Psoas muscle (tissue), 8 donors: ENCODE measurements around the gene SLC41A3. TPM values are rescaled to one million over a fixed set of nuclear protein-coding genes. Genes with fewer than 3 reads are reported as not detected.
A peak's percentile ranks its signal among the peaks of the same experiment; 100 is the strongest.

Experiments
- ATAC-seq, 4 donors: fragments of 200-7000 bp; cut with Tn5 transposase; one replicate each; pipeline ENCODE4 v1.9.1; 2020; ENCODE audit warnings: moderate library complexity in 3 of 4, mild to moderate bottlenecking in 2 of 4
- DNase-seq, 2 donors: peaks; one replicate each; pipeline ENCODE4 v3.0.0-alpha.2; 2020
- H3K27ac ChIP-seq: fragments of 200-600 bp; one replicate; pipeline ENCODE4 v1.8.0; 2022
- H3K27me3 ChIP-seq, 3 donors: fragments of 200-600 bp in 1 of 3; one replicate each; pipeline versions ENCODE4 v1.6.1 to v1.8.0; 2013 to 2022; ENCODE audit warnings: low read length in 2 of 3, mild to moderate bottlenecking in 2 of 3, moderate library complexity in 1 of 3; ENCODE audit not compliant: insufficient read depth in 3 of 3
- H3K36me3 ChIP-seq, 2 donors: fragments of 200-600 bp in 1 of 2; one replicate each; pipeline versions ENCODE4 v1.6.1 to v1.8.0; 2013 to 2022; ENCODE audit warnings: low read depth in 1 of 2, mild to moderate bottlenecking in 1 of 2, moderate library complexity in 1 of 2; ENCODE audit not compliant: insufficient read depth in 1 of 2
- H3K4me1 ChIP-seq: fragments of 200-600 bp; one replicate; pipeline ENCODE4 v1.8.0; 2022
- H3K4me3 ChIP-seq: fragments of 200-600 bp; one replicate; pipeline ENCODE4 v1.8.0; 2022; ENCODE audit warnings: mild to moderate bottlenecking
- H3K9me3 ChIP-seq: fragments of 200-600 bp; one replicate; pipeline ENCODE4 v1.8.0; 2022
- whole genome bisulfite sequencing, 3 donors: extraction: QIAGEN DNeasy Blood & Tissue Kit; methylation state at CpG; one replicate each; pipeline versions ENCODE4 v1.1.6 to v1.1.7; 2013; 5-methylcytosine and 5-hydroxymethylcytosine counted together
- intact Hi-C, 2 donors: fragments of 100-400 bp; cut with DNase I; formaldehyde crosslinking; loops; one replicate each; pipeline versions ENCODE4 v1.11.0 to v1.14.2; 2022
- polyA plus RNA-seq, 3 donors: library from polyadenylated mRNA; stranded (reverse); fragments of 200-250 nt; gene quantifications; one replicate each; pipeline ENCODE4 v1.2.3, GENCODE V29; 2013
- total RNA-seq, 4 donors: library from RNA; stranded (reverse); fragmentation: NEBNext Ultra II Directional in 2 of 4; extraction: Animal tissue kit (Norgen Biotek cat#: 25700) in 2 of 4; gene quantifications; one replicate each; pipeline versions ENCODE4 v1.2.1 to v1.2.4, GENCODE V29; 2021 to 2023
- TF ChIP-seq, protein P1 (sequence below): fragments of 200-600 bp; IDR thresholded peaks from one replicate; pipeline ENCODE4 v1.8.0; 2022; ENCODE audit warnings: antibody characterized with exemption
- donor health status: healthy with polysubstance abuse.
- donor health status: DM: no; HTN: no; CAD: no; lungs with moderate emphysema.
- donor health status: Bipolar disorder and iron deficiency.
- donor health status: healthy.
- donor health status: DM: yes; HTN: yes; CAD: no.
- donor health status: DM: no; HTN: no; CAD: no.
- donor health status: DM: no; HTN: no; CAD: no.
- donor health status: DM: yes; HTN: yes; CAD: no.

The SLC41A3 gene
- total and polyA plus RNA-seq, 7 donors, result 28.7 to 58.9 (median 37.5) TPM

DNA sequence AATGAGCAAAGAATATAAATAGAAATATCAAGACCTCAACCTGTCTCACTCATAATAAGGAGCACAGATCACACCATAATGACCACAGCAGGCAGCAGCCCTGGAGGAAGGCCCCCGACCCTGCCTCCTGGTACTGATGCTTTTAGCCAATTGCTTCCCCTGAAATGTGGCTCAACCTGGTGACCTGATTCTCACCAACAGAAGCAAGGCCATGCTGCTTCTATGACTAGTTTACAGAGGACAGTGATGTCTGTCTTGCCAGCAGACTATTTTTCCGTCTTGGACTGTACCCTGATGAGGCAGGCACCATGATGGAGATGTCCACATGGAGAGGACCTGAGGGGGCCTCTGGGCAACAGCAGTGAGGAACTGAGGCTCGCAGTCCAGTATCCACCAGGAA is 18.0 kb downstream of the SLC41A3 start:
- peaks cover 14% of the 10 kb centered on the region for H3K4me1 ChIP-seq
- intact Hi-C loops, result no loop called here
- no peak for ATAC-seq
- WGBS, 3 donors, result 92 to 98% (median 95%) methylated on average over 3 of the region's 3 CpGs
- no peak overlapping the region for H3K27ac ChIP-seq
- no peak overlapping the region for H3K4me3 ChIP-seq
- DNase-seq, result no peak
- TF ChIP-seq, protein P1, sequence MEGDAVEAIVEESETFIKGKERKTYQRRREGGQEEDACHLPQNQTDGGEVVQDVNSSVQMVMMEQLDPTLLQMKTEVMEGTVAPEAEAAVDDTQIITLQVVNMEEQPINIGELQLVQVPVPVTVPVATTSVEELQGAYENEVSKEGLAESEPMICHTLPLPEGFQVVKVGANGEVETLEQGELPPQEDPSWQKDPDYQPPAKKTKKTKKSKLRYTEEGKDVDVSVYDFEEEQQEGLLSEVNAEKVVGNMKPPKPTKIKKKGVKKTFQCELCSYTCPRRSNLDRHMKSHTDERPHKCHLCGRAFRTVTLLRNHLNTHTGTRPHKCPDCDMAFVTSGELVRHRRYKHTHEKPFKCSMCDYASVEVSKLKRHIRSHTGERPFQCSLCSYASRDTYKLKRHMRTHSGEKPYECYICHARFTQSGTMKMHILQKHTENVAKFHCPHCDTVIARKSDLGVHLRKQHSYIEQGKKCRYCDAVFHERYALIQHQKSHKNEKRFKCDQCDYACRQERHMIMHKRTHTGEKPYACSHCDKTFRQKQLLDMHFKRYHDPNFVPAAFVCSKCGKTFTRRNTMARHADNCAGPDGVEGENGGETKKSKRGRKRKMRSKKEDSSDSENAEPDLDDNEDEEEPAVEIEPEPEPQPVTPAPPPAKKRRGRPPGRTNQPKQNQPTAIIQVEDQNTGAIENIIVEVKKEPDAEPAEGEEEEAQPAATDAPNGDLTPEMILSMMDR, result no peak
- no peaks in the 10 kb centered on the region for H3K9me3 ChIP-seq
- no peaks in the 10 kb centered on the region for H3K27me3 ChIP-seq
- peaks cover 3 to 13% of the 10 kb centered on the region in 2 donors for H3K36me3 ChIP-seq

DNA sequence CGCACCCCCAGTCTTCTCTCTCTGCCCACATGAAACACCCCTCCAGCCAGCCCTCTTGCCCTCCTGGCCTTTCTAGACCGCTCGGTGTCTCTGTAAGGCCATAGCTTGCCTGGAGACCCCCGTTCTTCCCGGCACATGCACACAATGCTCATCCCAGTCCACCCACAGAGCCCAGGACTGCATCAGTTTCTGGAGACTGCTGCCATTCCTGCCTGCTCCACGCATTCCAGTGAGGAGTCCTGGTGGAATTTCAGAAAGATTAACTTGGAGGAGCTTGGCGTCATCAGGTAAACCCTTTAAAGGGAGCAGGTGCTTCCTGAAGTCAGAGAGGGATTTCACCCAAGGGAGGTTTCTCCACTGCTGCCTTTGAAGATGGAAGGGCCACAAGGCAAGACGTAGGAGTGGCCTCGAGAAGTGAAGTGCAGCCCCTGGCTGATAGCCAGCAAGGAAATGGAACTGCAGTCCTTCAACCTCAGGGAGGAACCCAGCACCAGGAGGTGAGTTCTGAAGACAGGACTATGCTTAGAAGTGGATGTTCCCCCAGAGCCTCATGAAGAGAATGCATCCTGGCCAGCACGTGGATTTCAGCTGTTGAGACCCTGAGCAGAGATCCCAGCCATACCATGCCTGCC is 19.2 kb downstream of the SLC41A3 start:
- Histone ChIP-seq H3K36me3 (peaks cover 3 to 13% of the 10 kb centered on the region in 2 donors), H3K9me3 (no peaks in the 10 kb centered on the region), H3K4me1 (peaks cover 23% of the 10 kb centered on the region), H3K27me3 (no peaks in the 10 kb centered on the region), H3K27ac (no peak overlapping the region), H3K4me3 (no peak overlapping the region)
- intact Hi-C loops, result no loop called here
- DNase-seq, result no peak
- no peak for ATAC-seq
- TF ChIP-seq, protein P1, result no peak
- 65 to 82% (median 66%) methylated on average over 10 of the region's 10 CpGs for WGBS, 3 donors

DNA sequence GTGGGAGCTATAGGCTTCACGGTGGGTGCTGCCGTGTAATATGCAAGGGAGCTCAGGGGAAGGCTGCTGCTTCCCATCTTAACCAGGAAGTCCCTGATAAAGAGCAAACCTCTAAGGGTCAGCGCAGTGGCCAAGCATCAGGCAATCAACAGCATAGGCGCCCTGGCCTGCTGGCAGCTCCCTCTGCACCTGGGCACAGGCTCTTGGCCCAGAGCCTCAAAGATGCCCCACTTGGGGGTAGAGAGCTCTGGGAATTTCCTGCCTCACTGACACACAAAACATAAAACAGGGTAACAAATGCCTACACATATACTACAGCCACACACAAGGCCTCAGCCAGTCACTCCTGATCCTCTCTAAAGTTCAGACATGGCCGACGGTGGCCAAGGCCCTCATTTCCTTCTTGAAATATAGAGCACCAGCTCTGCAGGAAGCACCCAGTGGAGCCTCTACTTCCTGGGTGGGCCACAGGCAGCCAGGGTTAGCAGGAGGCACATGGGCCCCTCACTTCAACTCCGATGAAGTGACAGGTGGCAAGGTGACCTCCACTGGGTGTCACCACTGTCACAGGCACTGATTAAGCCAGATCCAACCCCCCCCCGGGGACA is 20.5 kb downstream of the SLC41A3 start:
- ATAC-seq (peak in 3 of 4 donors; percentile 22 to 37 (median 25)), DNase-seq (no peak)
- intact Hi-C loops, result no loop called here
- Histone ChIP-seq H3K4me1 (peaks cover 34% of the 10 kb centered on the region), H3K36me3 (peaks cover 3 to 13% of the 10 kb centered on the region in 2 donors), H3K4me3 (no peak overlapping the region), H3K9me3 (no peaks in the 10 kb centered on the region), H3K27me3 (no peaks in the 10 kb centered on the region), H3K27ac (no peak overlapping the region)
- 76 to 92% (median 81%) methylated on average over 8 of the region's 8 CpGs for WGBS, 3 donors
- TF ChIP-seq, protein P1, result no peak

DNA sequence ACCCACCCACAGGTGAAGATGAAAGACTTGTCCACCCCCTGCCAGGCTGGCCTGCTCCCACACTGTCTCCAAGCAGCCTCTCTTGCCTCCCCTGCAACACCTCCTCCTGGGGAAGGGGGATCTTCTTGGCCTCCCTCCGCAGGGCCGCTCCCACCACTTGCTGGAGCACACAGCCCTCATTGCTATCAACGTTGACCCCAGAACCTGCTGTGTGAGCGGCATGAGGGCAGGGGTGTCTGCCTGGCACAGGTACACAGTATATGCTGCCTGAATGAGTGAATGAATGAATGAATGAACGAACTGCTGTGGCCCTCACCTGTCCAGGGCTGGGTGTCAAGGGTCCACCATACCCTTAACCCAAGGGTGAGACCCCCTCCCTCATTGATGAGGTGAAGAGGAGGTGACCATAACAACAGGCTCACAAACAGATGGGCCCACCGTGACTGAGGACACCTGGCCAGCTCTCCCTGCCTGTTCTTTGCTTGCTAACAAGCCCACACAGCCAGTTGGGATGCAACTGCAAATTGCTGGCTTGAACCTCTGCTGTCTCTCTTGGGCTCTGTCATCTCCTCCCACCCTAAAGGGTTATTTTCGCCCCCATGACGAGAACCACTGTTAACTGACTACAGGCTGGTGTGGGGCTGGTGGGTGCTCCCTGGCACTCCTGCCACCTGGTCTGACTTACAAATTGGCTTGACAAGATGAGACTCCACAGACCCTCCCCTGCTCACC is 22.5 kb downstream of the SLC41A3 start:
- Histone ChIP-seq H3K36me3 (peaks cover 3 to 5% of the 10 kb centered on the region in 2 donors), H3K4me3 (no peak overlapping the region), H3K27me3 (no peaks in the 10 kb centered on the region), H3K27ac (peak overlapping the region; percentile 43), H3K9me3 (no peaks in the 10 kb centered on the region), H3K4me1 (peaks cover 52% of the 10 kb centered on the region)
- WGBS, 3 donors, result 86 to 91% (median 91%) methylated on average over 8 of the region's 8 CpGs
- no peak for DNase-seq
- ATAC-seq, result no peak
- TF ChIP-seq, protein P1, result no peak
- intact Hi-C loops, result no loop called here
